Measurements from ENCODE around the gene METTL18. TPM values are rescaled to one million over a fixed set of nuclear protein-coding genes. Genes with fewer than 3 reads are reported as not detected.

Gene METTL18
- total RNA-seq, result 10 to 100 TPM; 10.8 to 10.9 TPM

GRCh38 chr1:169794530-169795416 lies at the start of gene METTL18:
Gene METTL18, minus strand, starts transcription at chr1:169794907. Its CDS starts 1,212 bp downstream, at chr1:169793695.
- Mint-ChIP-seq H3K4me3 (peak within 1 kb of the TSS; percentile 100), H3K4me1 (ENCODE audit: low read depth) (peaks cover 44% of the 10 kb centered on the region), H3K9me3 (no peaks in the 10 kb centered on the region), H3K27me3 (no peaks in the 10 kb centered on the region), H3K36me3 (peaks cover 32% of the 10 kb centered on the region), H3K27ac (peak within 1 kb of the TSS; percentile 99)
- ChIA-PET POLR2A (interaction anchor here (0.7 to 1.3 kb wide), 6 partner anchors 34 to 427 kb away, joined by 3 to 6 read pairs (median 4); partner anchors contain the start of genes BLZF1, F5, NME7 and SCYL3), CTCF (interaction anchor here (1.2 to 3.4 kb wide), 4 partner anchors 83 to 208 kb away, joined by 3 to 14 read pairs (median 10); partner anchors contain the start of genes F5 and SCYL3)
- intact Hi-C loops (cut with micrococcal nuclease), result loop anchor here (1.0 to 10.0 kb wide), 11 partner anchors 97 to 1950 kb away; partner anchors contain the start of genes ATP1B1, F5, KIFAP3 and NME7
- peak; percentile 96 for DNase-seq

DNA sequence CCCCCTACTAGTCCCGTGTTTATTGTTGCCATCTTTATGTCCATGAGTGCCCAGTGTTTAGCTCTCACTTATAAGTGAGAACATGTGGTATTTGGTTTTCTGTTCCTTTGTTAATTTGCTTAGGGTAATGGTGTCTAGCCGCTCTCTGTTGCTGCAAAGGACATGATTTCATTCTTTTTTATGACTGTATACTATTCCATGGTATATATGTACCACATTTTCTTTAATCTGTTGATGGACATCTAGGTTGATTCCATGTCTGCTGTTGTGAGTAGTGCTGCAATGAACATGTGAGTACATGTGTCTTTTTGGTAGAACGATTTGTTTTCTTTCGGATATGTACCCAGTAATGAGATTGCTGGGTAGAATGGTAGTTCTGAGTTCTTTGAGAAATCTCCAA lies 44.2 kb upstream of the METTL18 start:
- intact Hi-C loops (cut with micrococcal nuclease), result no loop called here
- Mint-ChIP-seq H3K4me1 (ENCODE audit: low read depth) (no peaks in the 10 kb centered on the region), H3K36me3 (peaks cover 71% of the 10 kb centered on the region), H3K27me3 (no peaks in the 10 kb centered on the region), H3K4me3 (no peak overlapping the region), H3K9me3 (peaks cover 28% of the 10 kb centered on the region), H3K27ac (no peak overlapping the region)
- POLR2A ChIA-PET, result no interaction called here
- no peak for DNase-seq
- CTCF ChIA-PET, result interaction anchor here (0.6 kb wide), 1 partner anchor 145 kb away, joined by 3 read pairs; no protein-coding TSS in a partner anchor

- CTCF ChIA-PET, result no interaction called here
- Mint-ChIP-seq H3K9me3 (peaks cover 25% of the 10 kb centered on the region), H3K4me1 (ENCODE audit: low read depth) (no peaks in the 10 kb centered on the region), H3K4me3 (no peak overlapping the region), H3K27ac (no peak overlapping the region), H3K27me3 (no peaks in the 10 kb centered on the region), H3K36me3 (peaks cover 59% of the 10 kb centered on the region)
- DNase-seq, result no peak
- intact Hi-C loops (cut with micrococcal nuclease), result no loop called here
- POLR2A ChIA-PET, result no interaction called here
Measured at GRCh38 chr1:169836198-169836597, 41.5 kb upstream of the METTL18 start.

DNA sequence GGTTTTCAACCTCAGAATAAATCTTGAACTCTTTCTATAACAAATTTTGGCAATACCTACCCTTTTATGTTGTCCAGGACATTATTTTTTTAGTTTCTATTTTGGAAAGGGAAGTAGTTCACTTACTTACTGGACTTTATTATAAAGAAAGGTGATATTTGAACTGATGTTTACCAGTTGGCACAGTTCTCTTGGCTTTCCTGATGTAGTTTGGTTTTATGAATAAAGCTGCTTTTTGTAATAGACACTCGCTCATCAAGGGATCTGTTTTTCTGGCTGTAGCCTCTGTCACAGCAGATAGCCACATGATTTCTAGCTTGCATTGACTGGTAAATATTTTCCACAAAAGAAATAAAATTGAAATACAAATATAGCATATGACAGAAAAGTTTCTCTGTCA lies 40.9 kb upstream of the METTL18 start:
- intact Hi-C loops (cut with micrococcal nuclease), result no loop called here
- CTCF ChIA-PET, result interaction anchor here (0.6 kb wide), 1 partner anchor 17 kb away, joined by 5 read pairs; no protein-coding TSS in a partner anchor
- DNase-seq, result no peak
- no peaks in the 10 kb centered on the region for H3K4me1 Mint-ChIP-seq (ENCODE audit: low read depth)
- no peak overlapping the region for H3K27ac Mint-ChIP-seq
- POLR2A ChIA-PET, result interaction anchor here (0.6 kb wide), 1 partner anchor 9 kb away, joined by 4 read pairs; no protein-coding TSS in a partner anchor
- peaks cover 59% of the 10 kb centered on the region for H3K36me3 Mint-ChIP-seq
- H3K9me3 Mint-ChIP-seq, result peaks cover 19% of the 10 kb centered on the region
- H3K27me3 Mint-ChIP-seq, result no peaks in the 10 kb centered on the region
- no peak overlapping the region for H3K4me3 Mint-ChIP-seq

GRCh38 chr1:169834869-169835268 lies 40.2 kb upstream of the METTL18 start:
- H3K9me3 Mint-ChIP-seq, result peaks cover 13% of the 10 kb centered on the region
- no peak overlapping the region for H3K4me3 Mint-ChIP-seq
- peaks cover 54% of the 10 kb centered on the region for H3K36me3 Mint-ChIP-seq
- POLR2A ChIA-PET, result no interaction called here
- H3K27ac Mint-ChIP-seq, result no peak overlapping the region
- DNase-seq, result no peak
- no peaks in the 10 kb centered on the region for H3K27me3 Mint-ChIP-seq
- no peaks in the 10 kb centered on the region for H3K4me1 Mint-ChIP-seq (ENCODE audit: low read depth)
- CTCF ChIA-PET, result no interaction called here
- intact Hi-C loops (cut with micrococcal nuclease), result no loop called here

GRCh38 chr1:169833179-169833901 lies 38.6 kb upstream of the METTL18 start:
- Mint-ChIP-seq H3K27ac (no peak overlapping the region), H3K27me3 (no peaks in the 10 kb centered on the region), H3K4me3 (no peak overlapping the region), H3K36me3 (peaks cover 41% of the 10 kb centered on the region), H3K4me1 (ENCODE audit: low read depth) (no peaks in the 10 kb centered on the region), H3K9me3 (no peaks in the 10 kb centered on the region)
- DNase-seq, result no peak
- intact Hi-C loops (cut with micrococcal nuclease), result no loop called here
- CTCF ChIA-PET, result no interaction called here
- POLR2A ChIA-PET, result interaction anchor here (0.6 kb wide), 1 partner anchor 1398 kb away, joined by 3 read pairs; no protein-coding TSS in a partner anchor

GRCh38 chr1:169829671-169830070 lies 35.0 kb upstream of the METTL18 start:
- Mint-ChIP-seq H3K4me3 (no peak overlapping the region), H3K36me3 (peaks cover 33% of the 10 kb centered on the region), H3K27ac (no peak overlapping the region), H3K9me3 (no peaks in the 10 kb centered on the region), H3K4me1 (ENCODE audit: low read depth) (no peaks in the 10 kb centered on the region), H3K27me3 (no peaks in the 10 kb centered on the region)
- intact Hi-C loops (cut with micrococcal nuclease), result no loop called here
- CTCF ChIA-PET, result no interaction called here
- POLR2A ChIA-PET, result no interaction called here
- DNase-seq, result no peak

DNA sequence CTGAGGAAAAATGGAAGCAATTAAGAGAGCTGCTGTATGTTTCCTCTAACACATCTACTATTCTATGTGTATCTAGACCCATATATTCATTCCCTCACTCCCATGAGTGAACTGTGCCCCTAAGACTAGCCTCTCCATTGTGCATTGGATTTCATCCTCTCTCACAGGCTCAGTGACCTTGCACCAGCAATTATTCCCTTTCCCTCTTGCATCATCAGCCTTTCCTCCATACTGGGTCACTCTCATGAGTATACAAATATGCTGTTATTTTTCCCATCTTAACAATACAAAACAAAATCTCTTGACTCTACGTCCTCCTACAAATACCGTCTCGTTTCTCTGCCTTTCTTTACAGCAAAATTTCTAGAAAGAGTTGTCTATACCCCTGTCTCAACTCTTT lies 29.4 kb upstream of the METTL18 start:
- ChIA-PET POLR2A (no interaction called here), CTCF (no interaction called here)
- no peak overlapping the region for H3K4me3 Mint-ChIP-seq
- H3K27ac Mint-ChIP-seq, result no peak overlapping the region
- no peaks in the 10 kb centered on the region for H3K9me3 Mint-ChIP-seq
- intact Hi-C loops (cut with micrococcal nuclease), result no loop called here
- H3K4me1 Mint-ChIP-seq (ENCODE audit: low read depth), result no peaks in the 10 kb centered on the region
- H3K36me3 Mint-ChIP-seq, result peaks cover 24% of the 10 kb centered on the region
- no peak for DNase-seq
- H3K27me3 Mint-ChIP-seq, result no peaks in the 10 kb centered on the region

GRCh38 chr1:169821500-169821899 lies 26.8 kb upstream of the METTL18 start:
- no peak for DNase-seq
- Mint-ChIP-seq H3K27me3 (no peaks in the 10 kb centered on the region), H3K36me3 (peaks cover 27% of the 10 kb centered on the region), H3K4me3 (no peak overlapping the region), H3K4me1 (ENCODE audit: low read depth) (no peaks in the 10 kb centered on the region), H3K9me3 (no peaks in the 10 kb centered on the region), H3K27ac (no peak overlapping the region)
- intact Hi-C loops (cut with micrococcal nuclease), result no loop called here
- CTCF ChIA-PET, result no interaction called here
- POLR2A ChIA-PET, result no interaction called here

- no peak overlapping the region for H3K4me3 Mint-ChIP-seq
- no peaks in the 10 kb centered on the region for H3K9me3 Mint-ChIP-seq
- ChIA-PET CTCF (no interaction called here), POLR2A (no interaction called here)
- H3K4me1 Mint-ChIP-seq (ENCODE audit: low read depth), result no peaks in the 10 kb centered on the region
- intact Hi-C loops (cut with micrococcal nuclease), result no loop called here
- no peaks in the 10 kb centered on the region for H3K27me3 Mint-ChIP-seq
- no peak overlapping the region for H3K27ac Mint-ChIP-seq
- no peak for DNase-seq
- peaks cover 28% of the 10 kb centered on the region for H3K36me3 Mint-ChIP-seq
Measured at GRCh38 chr1:169816617-169817016, 21.9 kb upstream of the METTL18 start.

DNA sequence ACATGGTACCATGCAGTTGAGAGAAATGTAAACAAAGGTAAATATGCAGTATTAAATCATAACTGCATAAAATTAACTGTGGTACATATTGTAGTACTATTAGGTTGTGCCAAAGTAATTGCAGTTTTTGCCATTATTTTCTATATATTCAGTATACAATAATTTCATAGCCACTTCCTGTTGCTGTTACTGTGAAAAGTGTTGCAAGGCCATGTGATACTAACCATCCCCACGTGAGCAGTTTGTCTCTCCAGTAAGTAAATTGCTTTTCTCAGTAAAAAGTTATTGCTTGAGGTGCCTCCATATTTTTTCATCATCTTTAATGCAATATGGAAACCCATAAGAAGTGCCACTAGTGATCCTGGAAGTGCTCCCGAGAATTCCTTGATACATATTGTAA lies 19.6 kb upstream of the METTL18 start:
- Mint-ChIP-seq H3K4me1 (ENCODE audit: low read depth) (no peaks in the 10 kb centered on the region), H3K27me3 (no peaks in the 10 kb centered on the region), H3K4me3 (no peak overlapping the region), H3K36me3 (peaks cover 28% of the 10 kb centered on the region), H3K9me3 (no peaks in the 10 kb centered on the region), H3K27ac (no peak overlapping the region)
- POLR2A ChIA-PET, result no interaction called here
- CTCF ChIA-PET, result no interaction called here
- no peak for DNase-seq
- intact Hi-C loops (cut with micrococcal nuclease), result no loop called here

DNA sequence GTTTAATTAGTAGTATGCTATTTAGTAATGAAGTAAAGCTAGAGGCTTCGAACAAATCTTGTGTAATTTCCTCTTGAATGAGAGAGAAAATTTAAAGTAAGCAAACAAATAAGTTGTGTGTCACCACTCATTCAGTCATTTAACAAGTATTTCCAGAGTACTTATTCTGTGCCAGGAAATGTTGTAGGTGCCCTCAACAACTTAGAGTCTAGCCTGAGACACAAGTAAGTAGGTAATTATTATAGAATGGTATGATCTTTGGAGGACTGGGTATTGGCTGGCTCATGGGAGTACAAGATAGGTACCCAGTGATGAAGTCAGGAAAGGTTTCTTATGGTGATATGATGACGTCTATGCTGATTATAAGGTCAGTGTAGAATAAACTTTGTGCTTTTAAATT lies 17.4 kb upstream of the METTL18 start:
- Mint-ChIP-seq H3K4me1 (ENCODE audit: low read depth) (no peaks in the 10 kb centered on the region), H3K4me3 (no peak overlapping the region), H3K27me3 (no peaks in the 10 kb centered on the region), H3K27ac (no peak overlapping the region), H3K36me3 (peaks cover 21% of the 10 kb centered on the region), H3K9me3 (no peaks in the 10 kb centered on the region)
- ChIA-PET POLR2A (no interaction called here), CTCF (interaction anchor here (1.0 kb wide), 1 partner anchor 225 kb away, joined by 3 read pairs; the partner anchor contains the start of gene F5)
- no peak for DNase-seq
- intact Hi-C loops (cut with micrococcal nuclease), result no loop called here

Data from activated CD4-positive, alpha-beta memory T cell treated with anti-CD3 and anti-CD28 coated beads for 36 hours (primary cell).